Lower leg skin (tissue), 4 donors: ENCODE data around the gene SLK. TPM values are rescaled to one million over a fixed set of nuclear protein-coding genes. Genes with fewer than 3 reads are reported as not detected.

Source experiments
- DNase-seq, 2 donors: peaks; one replicate each; pipeline ENCODE4 v3.0.0-alpha.2; 2019; ENCODE audit warnings: low spot score in 2 of 2
- H3K4me3 ChIP-seq: fragments of 200-600 bp; sonication (generic); 2 replicates; pipeline ENCODE4 v1.5.1; 2017; ENCODE audit warnings: mild to moderate bottlenecking, low read depth; ENCODE audit not compliant: poor library complexity, severe bottlenecking
- CTCF ChIP-seq, 3 donors: fragments of 450-650 bp; IDR thresholded peaks; one replicate each; pipeline ENCODE4 v1.5.1; 2016; ENCODE audit warnings: antibody characterized with exemption in 3 of 3, mild to moderate bottlenecking in 3 of 3, moderate library complexity in 2 of 3
- POLR2A ChIP-seq, 2 donors: fragments of 450-650 bp; IDR thresholded peaks; one replicate each; pipeline ENCODE4 v1.6.1; 2016 to 2017; ENCODE audit warnings: antibody characterized with exemption in 2 of 2, mild to moderate bottlenecking in 1 of 2, moderate library complexity in 1 of 2
- WGBS, 2 donors: methylation state at CpG; one replicate each; pipeline ENCODE4 v1.1.5; 2018; 5-methylcytosine and 5-hydroxymethylcytosine counted together
- intact Hi-C: fragments of 100-400 bp; cut with DNase I; formaldehyde crosslinking; loops from one replicate; pipeline ENCODE4 v1.15.0; 2023; ENCODE audit warnings: low total_unique reads
- total RNA-seq, 4 donors: library from RNA; depleted of rRNA; stranded (reverse); fragments of >200 nt; gene quantifications; one replicate each; pipeline ENCODE4 v1.1.0, GENCODE V29; 2016

The SLK gene
- total RNA-seq, 4 donors from 2014 or later: 49.2 to 68.6 (median 51.7) TPM

GRCh38 chr10:104043854-104044253 lies 76.9 kb downstream of the SLK start:
- WGBS, 2 donors: 67 to 79% methylated on average over 4 of the region's 4 CpGs
- TF ChIP-seq CTCF (IDR thresholded peaks at IDR 0.05) (no peak), POLR2A (IDR thresholded peaks at IDR 0.05) (no peak)
- no peak overlapping the region for H3K4me3 ChIP-seq
- intact Hi-C loops: no loop called here
- DNase-seq: peak in 1 of 2 donors; percentile 37

GRCh38 chr10:104045151-104046089 lies 78.5 kb downstream of the SLK start:
- peak in 1 of 2 donors; percentile 82 for DNase-seq
- TF ChIP-seq POLR2A (IDR thresholded peaks at IDR 0.05) (no peak), CTCF (IDR thresholded peaks at IDR 0.05) (no peak)
- H3K4me3 ChIP-seq: no peak overlapping the region
- intact Hi-C loops: no loop called here
- 82 to 89% methylated on average over 9 of the region's 9 CpGs for WGBS, 2 donors

GRCh38 chr10:104046651-104047050 lies 79.7 kb downstream of the SLK start:
- intact Hi-C loops: no loop called here
- peak in 1 of 2 donors; percentile 77 for DNase-seq
- TF ChIP-seq CTCF (IDR thresholded peaks at IDR 0.05) (no peak), POLR2A (IDR thresholded peaks at IDR 0.05) (no peak)
- WGBS, 2 donors: 88 to 97% methylated on average over 4 to 6 of the region's 6 CpGs
- H3K4me3 ChIP-seq: no peak overlapping the region

GRCh38 chr10:104049504-104050250 lies 82.7 kb downstream of the SLK start:
- DNase-seq: no peak
- TF ChIP-seq POLR2A (IDR thresholded peaks at IDR 0.05) (no peak), CTCF (IDR thresholded peaks at IDR 0.05) (no peak)
- intact Hi-C loops: no loop called here
- WGBS, 2 donors: 36 to 44% methylated on average over 8 of the region's 8 CpGs
- H3K4me3 ChIP-seq: no peak overlapping the region

GRCh38 chr10:104052431-104052830 lies 85.5 kb downstream of the SLK start:
- TF ChIP-seq POLR2A (IDR thresholded peaks at IDR 0.05) (no peak), CTCF (IDR thresholded peaks at IDR 0.05) (no peak)
- intact Hi-C loops: no loop called here
- no peak for DNase-seq
- no peak overlapping the region for H3K4me3 ChIP-seq
- 61 to 78% methylated on average over 2 of the region's 2 CpGs for WGBS, 2 donors
